ENCODE measurements around the gene ANKH.

DNA sequence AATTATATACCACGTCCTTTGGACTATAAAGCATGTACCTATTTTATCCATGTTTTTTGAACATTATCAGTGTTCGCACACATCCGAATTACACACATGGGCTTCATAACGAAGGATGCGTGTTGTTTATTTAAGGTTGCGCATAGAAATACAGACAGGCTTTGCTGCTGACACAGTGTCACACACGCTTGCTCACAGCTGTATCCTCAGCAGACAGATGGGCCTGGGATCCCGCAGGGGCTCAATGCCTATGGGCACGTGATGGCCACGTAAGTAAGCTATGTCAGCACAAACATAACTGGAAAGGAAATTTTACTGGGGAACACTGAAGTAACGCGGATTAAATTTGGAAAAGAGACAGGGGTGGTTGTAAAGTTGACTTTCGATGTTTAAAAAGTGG is 130.4 kb downstream of the ANKH start:
- TF ChIP-seq, protein P1, sequence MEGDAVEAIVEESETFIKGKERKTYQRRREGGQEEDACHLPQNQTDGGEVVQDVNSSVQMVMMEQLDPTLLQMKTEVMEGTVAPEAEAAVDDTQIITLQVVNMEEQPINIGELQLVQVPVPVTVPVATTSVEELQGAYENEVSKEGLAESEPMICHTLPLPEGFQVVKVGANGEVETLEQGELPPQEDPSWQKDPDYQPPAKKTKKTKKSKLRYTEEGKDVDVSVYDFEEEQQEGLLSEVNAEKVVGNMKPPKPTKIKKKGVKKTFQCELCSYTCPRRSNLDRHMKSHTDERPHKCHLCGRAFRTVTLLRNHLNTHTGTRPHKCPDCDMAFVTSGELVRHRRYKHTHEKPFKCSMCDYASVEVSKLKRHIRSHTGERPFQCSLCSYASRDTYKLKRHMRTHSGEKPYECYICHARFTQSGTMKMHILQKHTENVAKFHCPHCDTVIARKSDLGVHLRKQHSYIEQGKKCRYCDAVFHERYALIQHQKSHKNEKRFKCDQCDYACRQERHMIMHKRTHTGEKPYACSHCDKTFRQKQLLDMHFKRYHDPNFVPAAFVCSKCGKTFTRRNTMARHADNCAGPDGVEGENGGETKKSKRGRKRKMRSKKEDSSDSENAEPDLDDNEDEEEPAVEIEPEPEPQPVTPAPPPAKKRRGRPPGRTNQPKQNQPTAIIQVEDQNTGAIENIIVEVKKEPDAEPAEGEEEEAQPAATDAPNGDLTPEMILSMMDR (conservative IDR thresholded peaks at IDR 0.05 in 1 of 2, IDR thresholded peaks at IDR 0.05 in 1 of 2; ENCODE audit: extremely low read depth in 1 of 2, insufficient read depth in 1 of 2, low read depth in 1 of 2, low read length in 2 of 2): no peak
- no peak for TF ChIP-seq EZH2 (IDR thresholded peaks at IDR 0.05; ENCODE audit: borderline replicate concordance, low read length)
